Left lung (tissue), 10 donors: ENCODE data around the gene CARS2. TPM values are rescaled to one million over a fixed set of nuclear protein-coding genes. Genes with fewer than 3 reads are reported as not detected.
A peak's percentile ranks its signal among the peaks of the same experiment; 100 is the strongest.
"Not testable (repeated sequence)": the region's sequence is repeated elsewhere in the genome, so short reads cannot be mapped to it uniquely, and the experiment has no call there.

Experiments used
- ATAC-seq: fragments of 200-7000 bp; cut with Tn5 transposase; one replicate; pipeline ENCODE4 v1.9.1; 2020; ENCODE audit warnings: moderate library complexity
- DNase-seq, 4 donors: peaks; one replicate each; pipeline ENCODE4 v3.0.0-alpha.2; 2013 to 2020
- H3K27ac ChIP-seq, 2 donors: fragments of 200-600 bp; sonication (generic) in 1 of 2; one replicate each; pipeline versions ENCODE4 v1.5.0 to v1.8.0; 2020 to 2021
- H3K27me3 ChIP-seq, 2 donors: fragments of 200-600 bp; sonication (generic) in 1 of 2; one replicate each; pipeline versions ENCODE4 v1.5.0 to v1.8.0; 2020 to 2021
- H3K36me3 ChIP-seq, 2 donors: fragments of 200-600 bp; sonication (generic) in 1 of 2; one replicate each; pipeline versions ENCODE4 v1.5.0 to v1.8.0; 2020 to 2021
- H3K4me1 ChIP-seq, 2 donors: fragments of 200-600 bp; one replicate each; pipeline ENCODE4 v1.8.0; 2021
- H3K4me3 ChIP-seq, 2 donors: fragments of 200-600 bp; sonication (generic) in 1 of 2; one replicate each; pipeline versions ENCODE4 v1.5.0 to v1.8.0; 2020 to 2021; ENCODE audit warnings: mild to moderate bottlenecking in 1 of 2
- H3K9me3 ChIP-seq, 2 donors: fragments of 200-600 bp; sonication (generic) in 1 of 2; one replicate each; pipeline versions ENCODE4 v1.5.0 to v1.8.0; 2020 to 2021
- CTCF ChIP-seq, 2 donors: fragments of 200-600 bp; sonication (generic) in 1 of 2; IDR thresholded peaks; one replicate each; pipeline versions ENCODE4 v1.5.0 to v1.8.0; 2021; ENCODE audit warnings: antibody characterized with exemption in 2 of 2
- intact Hi-C, 2 donors: fragments of 100-400 bp; cut with DNase I; formaldehyde crosslinking; loops; one replicate each; pipeline versions ENCODE4 v1.11.2 to v1.14.2; 2022
- polyA plus RNA-seq, 6 donors: library from polyadenylated mRNA; unstranded; fragments of 120-200 nt; gene quantifications; one replicate each; pipeline ENCODE4 v1.2.1, GENCODE V29; 2013; ENCODE audit not compliant: insufficient read length in 6 of 6
- total RNA-seq, 2 donors: library from RNA; stranded (reverse); fragmentation: NEBNext Ultra II Directional; extraction: Animal tissue kit (Norgen Biotek cat#: 25700); gene quantifications; one replicate each; pipeline ENCODE4 v1.2.1, GENCODE V29; 2021
- donor health status: DM: no; HTN: yes; CAD: no.
- donor health status: DM: no; HTN: no; CAD: no.

The CARS2 gene
- total and polyA plus RNA-seq, 8 donors: 61.9 to 79.8 (median 71.3) TPM

DNA sequence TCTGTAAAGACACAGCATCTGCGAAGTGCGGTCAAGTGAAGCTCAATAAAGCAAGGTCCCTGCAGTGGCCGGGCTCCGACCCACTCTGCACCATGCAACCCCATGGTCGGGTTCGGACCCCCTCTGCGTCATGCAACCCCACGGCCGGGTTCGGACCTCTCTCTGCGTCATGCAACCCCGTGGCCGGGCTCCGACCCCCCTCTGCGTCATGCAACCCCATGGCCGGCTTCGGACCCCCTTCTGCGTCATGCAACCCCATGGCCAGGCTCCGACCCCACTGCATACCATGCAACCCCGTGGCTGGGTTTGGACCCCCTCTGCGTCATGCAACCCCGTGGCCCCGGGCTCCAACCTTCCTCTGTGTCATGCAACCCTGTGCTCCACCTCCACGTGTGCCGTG is 43.8 kb downstream of the CARS2 start:
- Histone ChIP-seq H3K27ac (no peak overlapping the region), H3K9me3 (no peaks in the 10 kb centered on the region), H3K27me3 (no peaks in the 10 kb centered on the region), H3K4me1 (peaks cover 0 to 59% of the 10 kb centered on the region in 2 donors), H3K36me3 (peaks cover 0 to 82% of the 10 kb centered on the region in 2 donors), H3K4me3 (no peak overlapping the region)
- ATAC-seq (no peak), DNase-seq (no peak)
- no peak for TF ChIP-seq CTCF (IDR thresholded peaks at IDR 0.05)
- intact Hi-C loops: no loop called here

GRCh38 chr13:110661256-110661655 is 44.7 kb downstream of the CARS2 start:
- H3K4me3 ChIP-seq: no peak overlapping the region
- TF ChIP-seq CTCF (IDR thresholded peaks at IDR 0.05): no peak
- H3K4me1 ChIP-seq: peaks cover 0 to 51% of the 10 kb centered on the region in 2 donors
- H3K36me3 ChIP-seq: peaks cover 0 to 74% of the 10 kb centered on the region in 2 donors
- intact Hi-C loops: no loop called here
- no peak for DNase-seq
- no peaks in the 10 kb centered on the region for H3K27me3 ChIP-seq
- ATAC-seq: no peak
- H3K9me3 ChIP-seq: no peaks in the 10 kb centered on the region
- no peak overlapping the region for H3K27ac ChIP-seq

GRCh38 chr13:110658218-110658911 is 47.6 kb downstream of the CARS2 start:
- H3K9me3 ChIP-seq, DNase-seq, H3K4me3 ChIP-seq, H3K27me3 ChIP-seq, intact Hi-C loops: not testable (repeated sequence)
- Histone ChIP-seq H3K4me1 (peaks cover 0 to 22% of the 10 kb centered on the region in 2 donors), H3K27ac (peak overlapping the region in 1 of 2 donors; percentile 73), H3K36me3 (peaks cover 0 to 58% of the 10 kb centered on the region in 2 donors)
- ATAC-seq: peak; percentile 47

DNA sequence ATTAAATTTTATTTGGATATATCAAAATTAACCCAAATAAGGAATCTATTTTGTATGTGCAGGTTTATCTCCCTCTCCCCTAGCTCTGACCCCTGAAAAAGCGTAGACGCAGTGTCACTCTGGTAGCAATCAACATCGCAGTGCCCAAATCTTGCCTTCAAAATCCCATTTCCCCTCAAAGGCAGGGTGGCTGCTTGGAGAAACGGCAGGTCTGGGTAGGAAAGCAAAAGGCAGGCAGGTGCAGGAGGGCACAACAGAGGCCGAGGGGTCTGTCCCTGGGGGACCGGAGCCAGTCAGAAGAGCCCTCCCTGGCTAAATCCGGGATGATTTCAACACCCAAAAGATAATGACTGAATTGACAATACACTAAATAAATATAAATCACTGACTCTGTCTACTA is 48.7 kb downstream of the CARS2 start:
- DNase-seq (no peak), ATAC-seq (no peak)
- H3K27ac ChIP-seq: peak overlapping the region in 1 of 2 donors; percentile 73
- no peak for TF ChIP-seq CTCF (IDR thresholded peaks at IDR 0.05)
- H3K9me3 ChIP-seq: no peaks in the 10 kb centered on the region
- intact Hi-C loops: no loop called here
- no peak overlapping the region for H3K4me3 ChIP-seq
- no peaks in the 10 kb centered on the region for H3K27me3 ChIP-seq
- H3K4me1 ChIP-seq: peaks cover 0 to 20% of the 10 kb centered on the region in 2 donors
- H3K36me3 ChIP-seq: peaks cover 0 to 57% of the 10 kb centered on the region in 2 donors

DNA sequence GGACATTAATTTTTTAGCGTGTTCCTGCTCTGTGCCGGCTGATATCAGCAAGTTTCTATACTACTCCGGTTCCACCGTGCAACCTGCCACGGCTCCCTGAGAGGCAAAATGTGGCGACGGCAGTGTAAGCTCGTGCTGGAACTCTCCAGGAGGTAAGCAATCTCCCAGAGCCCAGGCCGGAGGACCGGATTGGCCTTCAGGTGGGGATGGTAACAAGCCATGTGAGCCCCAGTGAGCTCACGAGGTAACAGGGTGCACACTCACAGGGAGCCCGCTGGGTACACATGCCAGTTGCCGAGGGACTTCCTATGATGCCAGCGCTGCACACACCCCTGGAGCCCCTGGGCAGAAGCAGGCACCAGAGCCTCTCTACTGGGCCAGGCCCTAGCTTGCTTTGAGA is 52.1 kb downstream of the CARS2 start:
- H3K36me3 ChIP-seq: peaks cover 0 to 61% of the 10 kb centered on the region in 2 donors
- intact Hi-C loops: no loop called here
- no peak for ATAC-seq
- no peaks in the 10 kb centered on the region for H3K27me3 ChIP-seq
- H3K4me3 ChIP-seq: no peak overlapping the region
- peaks cover 0 to 17% of the 10 kb centered on the region in 2 donors for H3K4me1 ChIP-seq
- H3K9me3 ChIP-seq: no peaks in the 10 kb centered on the region
- peak in 1 of 4 donors; percentile 64 for DNase-seq
- no peak for TF ChIP-seq CTCF (IDR thresholded peaks at IDR 0.05)
- no peak overlapping the region for H3K27ac ChIP-seq

DNA sequence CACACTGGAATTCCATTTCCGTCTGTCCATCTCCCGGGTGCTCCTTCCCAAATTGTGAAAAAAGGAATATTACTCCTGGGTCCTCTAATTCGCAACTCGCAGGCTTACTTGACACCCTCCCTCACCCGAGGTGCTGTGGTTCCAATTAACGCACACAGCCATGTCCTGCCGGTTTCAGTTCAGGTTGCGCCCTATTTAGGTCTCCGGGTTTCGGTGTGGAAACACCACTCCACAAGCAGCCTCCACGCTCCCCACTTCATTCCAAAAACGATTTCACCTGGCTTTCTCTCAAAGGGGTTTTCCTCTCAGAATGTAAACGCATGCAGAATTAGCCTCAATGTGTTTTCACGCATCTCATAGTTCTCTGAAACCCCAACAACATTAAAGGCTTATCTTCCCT is 52.6 kb downstream of the CARS2 start:
- intact Hi-C loops: no loop called here
- Histone ChIP-seq H3K4me1 (peaks cover 0 to 11% of the 10 kb centered on the region in 2 donors), H3K27ac (no peak overlapping the region), H3K4me3 (no peak overlapping the region), H3K27me3 (no peaks in the 10 kb centered on the region), H3K36me3 (peaks cover 0 to 61% of the 10 kb centered on the region in 2 donors), H3K9me3 (no peaks in the 10 kb centered on the region)
- TF ChIP-seq CTCF (IDR thresholded peaks at IDR 0.05): no peak
- no peak for DNase-seq
- no peak for ATAC-seq
